Smooth muscle cell (in vitro differentiated cells): Measurements from ENCODE around the gene SLC4A9. TPM values are rescaled to one million over a fixed set of nuclear protein-coding genes. Genes with fewer than 3 reads are reported as not detected.

Source experiments
- DNase-seq: peaks from one replicate; lab custom pipeline; 2025; ENCODE audit not compliant: unreplicated experiment; lab: John Stamatoyannopoulos, UW
- H2AFZ ChIP-seq: fragments of 200-600 bp; sonication (generic); 2 replicates; pipeline ENCODE4 v1.6.0; 2016; ENCODE audit warnings: antibody characterized with exemption, low read depth, mild to moderate bottlenecking
- H3F3A ChIP-seq: fragments of 200-600 bp; sonication (generic); 2 replicates; pipeline ENCODE4 v1.6.0; 2017; ENCODE audit warnings: antibody characterized with exemption, low read depth
- H3K27ac ChIP-seq: fragments of 200-600 bp; sonication (generic); 2 replicates; pipeline ENCODE4 v1.5.1; 2016; ENCODE audit warnings: low read depth, mild to moderate bottlenecking
- H3K27me3 ChIP-seq: fragments of 200-600 bp; sonication (generic); 2 replicates; pipeline ENCODE4 v1.6.1; 2016; ENCODE audit warnings: low read depth, mild to moderate bottlenecking
- H3K36me3 ChIP-seq: fragments of 200-600 bp; sonication (generic); 2 replicates; pipeline ENCODE4 v1.5.1; 2016; ENCODE audit warnings: low read depth
- H3K4me1 ChIP-seq: fragments of 200-600 bp; sonication (generic); 2 replicates; pipeline ENCODE4 v1.5.1; 2016; ENCODE audit warnings: low read depth
- H3K4me2 ChIP-seq: fragments of 200-600 bp; sonication (generic); 2 replicates; pipeline ENCODE4 v1.6.0; 2016; ENCODE audit warnings: mild to moderate bottlenecking
- H3K4me3 ChIP-seq: fragments of 200-600 bp; sonication (generic); 2 replicates; pipeline ENCODE4 v1.5.1; 2016; ENCODE audit warnings: mild to moderate bottlenecking
- H3K79me2 ChIP-seq: fragments of 200-600 bp; sonication (generic); 2 replicates; pipeline ENCODE4 v1.6.0; 2016; ENCODE audit warnings: low read depth, mild to moderate bottlenecking
- H3K9ac ChIP-seq: fragments of 200-600 bp; sonication (generic); 2 replicates; pipeline ENCODE4 v1.6.0; 2016; ENCODE audit warnings: low read depth
- H3K9me3 ChIP-seq: fragments of 200-600 bp; sonication (generic); replicated peaks from 2 replicates; pipeline ENCODE4 v1.5.1; 2016; ENCODE audit warnings: low read depth
- H4K20me1 ChIP-seq: fragments of 200-600 bp; sonication (generic); 2 replicates; pipeline ENCODE4 v1.6.0; 2016; ENCODE audit warnings: low read depth
- CTCF ChIP-seq: fragments of 200-600 bp; sonication (generic); IDR thresholded peaks from 2 replicates; pipeline ENCODE4 v1.5.1; 2017; ENCODE audit warnings: borderline replicate concordance, mild to moderate bottlenecking, antibody characterized with exemption; ENCODE audit not compliant: insufficient read depth, poor library complexity, severe bottlenecking
- WGBS: methylation state at CpG from one replicate; pipeline ENCODE4 v1.1.7; 2016; ENCODE audit warnings: low lambda C conversion rate; 5-methylcytosine and 5-hydroxymethylcytosine counted together
- polyA plus RNA-seq: library from polyadenylated mRNA; unstranded; fragments of >200 nt; fragmentation: Nextera tagmentation; extraction: Ambion mirVana; gene quantifications from 2 replicates; pipeline ENCODE4 v1.2.1, GENCODE V29; 2016
- total RNA-seq: library from RNA; depleted of rRNA; stranded (reverse); fragments of >200 nt; gene quantifications from 2 replicates; pipeline ENCODE4 v1.2.3, GENCODE V29; 2014

Gene SLC4A9
- total and polyA plus RNA-seq, 2 experiments from 2014 or later: not detected

DNA sequence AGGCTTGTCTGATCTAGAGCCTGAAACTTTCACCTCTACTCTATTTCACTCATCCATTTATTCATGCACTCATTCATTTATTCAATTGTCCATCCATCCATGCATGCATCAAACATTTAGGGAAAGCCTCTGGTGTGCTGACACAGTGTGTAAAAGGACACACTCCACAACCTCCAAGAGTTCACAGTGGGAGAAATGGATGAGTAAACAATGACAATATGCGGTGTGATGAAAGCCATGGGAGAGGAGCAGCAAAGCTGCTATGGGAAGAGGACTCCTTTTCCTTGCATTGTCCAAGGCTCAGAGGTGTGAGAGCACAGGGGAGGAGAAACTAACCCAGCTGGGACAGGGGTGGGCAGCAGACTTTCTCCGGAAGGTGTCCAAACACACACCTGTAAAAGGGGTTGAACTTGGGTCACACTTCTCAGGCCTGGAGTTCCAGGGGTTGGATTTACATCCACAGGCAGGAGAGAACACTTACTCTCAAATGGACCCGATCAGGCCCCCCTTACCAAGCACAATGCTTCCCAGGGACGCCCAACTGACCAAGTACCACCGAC, 35.9 kb upstream of the SLC4A9 start:
- H4K20me1 ChIP-seq: no peaks in the 10 kb centered on the region
- H3K27ac ChIP-seq: peak overlapping the region; percentile 96
- peak overlapping the region; percentile 66 for H3K4me2 ChIP-seq
- no peaks in the 10 kb centered on the region for H3K27me3 ChIP-seq
- no peaks in the 10 kb centered on the region for H3K79me2 ChIP-seq
- H3F3A ChIP-seq: peaks cover 5% of the 10 kb centered on the region
- H2AFZ ChIP-seq: no peak overlapping the region
- peak overlapping the region; percentile 83 for H3K9ac ChIP-seq
- H3K4me1 ChIP-seq: peaks cover 20% of the 10 kb centered on the region
- H3K4me3 ChIP-seq: no peak overlapping the region
- no peak for DNase-seq
- TF ChIP-seq CTCF: no peak
- WGBS: 81% methylated on average over 5 of the region's 5 CpGs
- H3K9me3 ChIP-seq: no peaks in the 10 kb centered on the region
- no peaks in the 10 kb centered on the region for H3K36me3 ChIP-seq

DNA sequence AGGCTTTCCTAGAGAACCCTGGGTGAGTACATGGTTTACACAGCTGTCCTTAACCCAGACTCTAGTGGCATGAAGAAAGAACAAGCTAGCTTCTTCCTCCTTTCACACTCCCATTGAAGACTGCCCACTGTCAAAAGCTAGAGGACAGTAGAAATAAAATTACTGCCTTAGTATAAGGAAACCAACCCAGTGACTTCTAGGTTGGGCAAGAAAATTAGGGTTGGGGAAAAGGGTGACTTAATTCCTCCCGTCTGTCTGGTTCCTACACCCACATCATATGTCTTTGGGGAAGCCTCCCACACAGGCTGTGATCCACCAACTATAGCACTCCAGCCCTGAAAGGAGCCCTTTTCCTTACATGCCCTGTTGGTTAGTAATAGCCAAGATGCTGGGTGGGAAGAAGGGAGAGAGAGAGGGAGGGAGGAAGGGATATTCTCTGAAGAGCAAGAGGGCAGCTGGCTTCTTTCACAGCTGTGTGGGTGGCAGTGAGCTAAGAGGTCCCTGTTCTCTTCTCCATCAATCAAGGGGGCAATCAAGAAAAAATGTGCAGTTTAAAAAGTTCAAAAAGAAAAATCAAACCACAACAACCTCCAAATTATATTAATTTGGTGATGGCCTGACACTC, 35.3 kb upstream of the SLC4A9 start:
- no peak for DNase-seq
- Histone ChIP-seq H3K9ac (peak overlapping the region; percentile 83), H3K4me3 (no peak overlapping the region), H3K4me2 (peak overlapping the region; percentile 66), H4K20me1 (no peaks in the 10 kb centered on the region), H2AFZ (no peak overlapping the region), H3K9me3 (no peaks in the 10 kb centered on the region), H3K27me3 (no peaks in the 10 kb centered on the region), H3K27ac (peak overlapping the region; percentile 96), H3K36me3 (no peaks in the 10 kb centered on the region), H3F3A (peaks cover 5% of the 10 kb centered on the region), H3K79me2 (no peaks in the 10 kb centered on the region), H3K4me1 (peaks cover 20% of the 10 kb centered on the region)
- WGBS: 17% methylated on average over 1 of the region's 1 CpG
- TF ChIP-seq CTCF: no peak

DNA sequence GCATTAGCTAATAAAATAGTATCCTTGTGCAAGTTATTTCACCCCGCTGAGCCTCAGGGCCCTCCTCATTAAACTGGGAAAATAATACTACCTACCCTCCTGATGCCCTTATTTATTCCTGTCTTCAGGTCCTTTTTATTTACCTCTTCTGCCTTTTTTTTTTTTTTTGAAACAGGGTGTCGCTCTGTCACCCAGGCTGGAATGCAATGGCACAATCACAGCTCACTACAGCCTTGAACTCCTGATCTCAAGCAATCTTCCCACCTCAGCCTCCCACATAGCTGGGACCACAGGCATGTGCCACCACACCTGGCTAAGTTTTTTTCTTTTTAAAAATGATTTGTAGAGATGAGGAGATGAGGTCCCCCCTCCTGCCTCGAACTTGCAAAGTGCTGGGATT, 34.5 kb upstream of the SLC4A9 start:
- Histone ChIP-seq H4K20me1 (no peaks in the 10 kb centered on the region), H3K9me3 (no peaks in the 10 kb centered on the region), H3K4me1 (peaks cover 20% of the 10 kb centered on the region), H3K9ac (no peak overlapping the region), H2AFZ (no peak overlapping the region), H3K79me2 (no peaks in the 10 kb centered on the region), H3K4me2 (peak overlapping the region; percentile 23), H3K36me3 (no peaks in the 10 kb centered on the region), H3K4me3 (no peak overlapping the region), H3F3A (peaks cover 5% of the 10 kb centered on the region), H3K27ac (peak overlapping the region; percentile 96), H3K27me3 (no peaks in the 10 kb centered on the region)
- TF ChIP-seq CTCF: no peak
- no peak for DNase-seq
- WGBS: 89% methylated on average over 3 of the region's 3 CpGs

- peak overlapping the region; percentile 27 for H3K9ac ChIP-seq
- DNase-seq: no peak
- H3F3A ChIP-seq: peaks cover 5% of the 10 kb centered on the region
- no peaks in the 10 kb centered on the region for H3K9me3 ChIP-seq
- H2AFZ ChIP-seq: peak overlapping the region; percentile 74
- H4K20me1 ChIP-seq: no peaks in the 10 kb centered on the region
- peaks cover 4% of the 10 kb centered on the region for H3K36me3 ChIP-seq
- H3K79me2 ChIP-seq: no peaks in the 10 kb centered on the region
- H3K4me1 ChIP-seq: peaks cover 20% of the 10 kb centered on the region
- 42% methylated on average over 2 of the region's 2 CpGs for WGBS
- TF ChIP-seq CTCF: no peak
- peak overlapping the region; percentile 48 for H3K4me2 ChIP-seq
- no peak overlapping the region for H3K4me3 ChIP-seq
- peak overlapping the region; percentile 63 for H3K27ac ChIP-seq
- H3K27me3 ChIP-seq: no peaks in the 10 kb centered on the region
Observed at GRCh38 chr5:140327589-140327988, 32.4 kb upstream of the SLC4A9 start.
